NCI-H1092 (cell line): ENCODE measurements around the gene GRK5.
"Not testable (repeated sequence)": the region's sequence is repeated elsewhere in the genome, so short reads cannot be mapped to it uniquely, and the experiment has no call there.

Source experiments
- DNase-seq: peaks from one replicate; lab custom pipeline; 2025; lab: John Stamatoyannopoulos, UW

Gene GRK5

DNA sequence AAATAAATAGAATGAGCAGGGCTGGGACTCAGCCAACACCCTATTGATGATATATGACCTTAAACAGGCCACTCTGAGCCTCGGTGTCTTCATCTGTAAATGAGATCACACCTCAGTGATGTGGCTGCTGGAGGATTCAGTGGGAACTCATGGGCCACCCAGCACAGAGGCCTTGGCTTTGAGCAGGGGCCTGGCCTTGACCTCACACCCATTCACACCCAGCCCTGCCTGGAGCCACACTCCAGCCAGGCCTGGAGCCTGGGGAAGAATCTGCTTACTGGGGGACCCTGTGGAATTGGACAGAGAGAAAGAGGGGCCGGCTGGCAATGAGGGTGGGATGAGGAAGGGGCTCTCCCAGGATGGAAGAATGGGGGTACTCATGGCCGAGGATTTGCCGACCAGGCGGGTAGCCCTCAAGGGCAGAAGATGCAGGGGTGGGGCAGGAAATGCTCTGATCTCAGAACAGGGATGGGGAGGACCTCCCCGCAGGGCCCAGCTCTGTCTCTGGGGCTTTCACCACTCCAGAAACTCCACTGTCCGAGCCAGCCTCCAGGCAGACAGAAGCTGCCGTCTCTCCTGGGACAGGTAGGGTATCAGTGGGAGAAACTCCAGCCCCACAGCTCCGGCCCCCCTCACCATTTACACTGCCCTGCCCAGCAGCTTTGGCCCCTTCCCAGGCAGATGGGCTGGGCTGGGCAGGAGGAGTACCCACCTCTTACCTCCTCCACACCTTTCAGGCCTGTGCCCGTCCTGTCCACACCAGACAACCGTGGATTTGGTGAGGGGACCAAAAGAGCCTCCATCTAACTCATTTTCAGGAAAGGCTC, 253.2 kb downstream of the GRK5 start:
- DNase-seq = no peak

DNA sequence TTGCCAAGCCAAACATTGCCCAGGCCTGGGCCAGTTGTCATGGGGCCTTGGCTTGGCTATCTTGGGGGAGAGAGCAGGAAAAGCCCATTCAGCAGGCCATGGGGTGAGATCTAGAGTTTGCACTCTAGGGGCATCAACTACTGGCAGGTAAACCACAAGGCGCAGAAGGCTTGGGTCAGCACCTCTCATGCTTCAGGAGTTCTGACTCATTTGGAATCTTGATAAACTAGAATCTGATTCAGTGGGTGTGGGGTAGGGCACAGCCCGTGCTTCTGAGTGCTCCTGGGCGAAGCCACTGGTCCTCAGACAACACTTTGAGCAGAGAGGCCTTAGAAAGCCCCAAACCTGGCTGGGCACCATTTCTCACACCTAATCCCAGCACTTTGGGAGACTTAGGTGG, 254.0 kb downstream of the GRK5 start:
- DNase-seq = no peak

GRCh38 chr10:119461923-119462322, 254.6 kb downstream of the GRK5 start:
- no peak for DNase-seq

DNA sequence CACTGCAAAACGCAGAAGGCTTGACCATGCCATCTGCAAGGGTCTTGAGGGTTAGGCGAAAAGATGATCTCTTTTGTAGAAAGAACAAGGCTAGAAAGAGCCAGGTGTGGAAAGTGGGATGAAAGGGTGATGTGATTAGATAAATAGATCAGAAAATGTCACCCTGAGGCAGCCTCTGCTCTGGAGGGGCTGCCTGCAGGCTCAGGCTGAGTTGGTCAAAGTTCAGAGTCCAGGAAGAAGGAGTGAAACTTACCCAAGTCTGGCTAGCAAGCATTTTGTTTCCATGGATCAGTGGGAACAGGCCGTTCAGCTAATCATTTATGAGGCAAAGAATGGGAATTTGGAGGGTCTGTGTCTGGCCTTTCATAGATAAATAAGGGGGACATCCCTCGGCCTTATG, 255.4 kb downstream of the GRK5 start:
- DNase-seq = no peak

- not testable (repeated sequence) for DNase-seq
Observed at GRCh38 chr10:119463195-119463594, 255.8 kb downstream of the GRK5 start.

DNA sequence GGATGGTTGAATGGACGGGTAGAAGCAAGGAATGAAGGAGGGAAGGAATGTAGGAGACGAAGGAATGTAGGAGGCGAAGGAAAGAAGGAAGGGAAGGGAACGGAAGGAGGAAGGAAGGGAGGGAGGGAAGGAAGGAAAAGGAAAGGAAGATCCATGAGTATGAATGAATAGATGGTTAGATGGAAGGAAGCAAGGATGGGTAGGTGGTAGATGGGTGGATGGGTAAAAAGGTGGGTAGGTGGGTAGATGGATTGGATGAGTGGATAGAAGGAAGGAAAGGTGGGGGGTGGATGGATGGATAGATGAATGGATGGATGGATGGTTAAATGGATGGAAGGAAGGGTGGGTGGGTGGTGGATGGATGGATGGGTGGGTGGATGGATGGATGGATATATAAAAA, 257.7 kb downstream of the GRK5 start:
- no peak for DNase-seq

- DNase-seq = no peak
Observed at GRCh38 chr10:119466076-119466475, 258.7 kb downstream of the GRK5 start.

DNA sequence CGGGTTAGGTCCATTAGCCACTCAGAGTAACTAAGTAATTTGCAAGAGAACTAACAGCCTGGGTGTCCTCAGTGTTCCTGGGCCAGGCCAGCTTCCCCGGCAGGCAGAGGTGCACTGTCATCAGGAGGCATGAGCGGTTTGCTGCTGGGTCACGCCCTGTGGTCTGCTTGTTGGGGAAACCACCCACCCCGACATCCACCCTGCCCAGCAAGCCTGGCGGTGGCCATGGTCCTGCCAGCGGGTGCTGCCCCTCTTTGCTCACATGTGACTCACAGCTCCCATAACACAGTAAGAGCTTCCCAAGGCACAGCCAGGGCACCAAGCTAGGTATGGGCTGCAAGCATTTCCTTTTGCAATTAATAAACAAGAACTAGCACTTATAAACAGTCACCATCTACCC, 259.3 kb downstream of the GRK5 start:
- DNase-seq = no peak

DNA sequence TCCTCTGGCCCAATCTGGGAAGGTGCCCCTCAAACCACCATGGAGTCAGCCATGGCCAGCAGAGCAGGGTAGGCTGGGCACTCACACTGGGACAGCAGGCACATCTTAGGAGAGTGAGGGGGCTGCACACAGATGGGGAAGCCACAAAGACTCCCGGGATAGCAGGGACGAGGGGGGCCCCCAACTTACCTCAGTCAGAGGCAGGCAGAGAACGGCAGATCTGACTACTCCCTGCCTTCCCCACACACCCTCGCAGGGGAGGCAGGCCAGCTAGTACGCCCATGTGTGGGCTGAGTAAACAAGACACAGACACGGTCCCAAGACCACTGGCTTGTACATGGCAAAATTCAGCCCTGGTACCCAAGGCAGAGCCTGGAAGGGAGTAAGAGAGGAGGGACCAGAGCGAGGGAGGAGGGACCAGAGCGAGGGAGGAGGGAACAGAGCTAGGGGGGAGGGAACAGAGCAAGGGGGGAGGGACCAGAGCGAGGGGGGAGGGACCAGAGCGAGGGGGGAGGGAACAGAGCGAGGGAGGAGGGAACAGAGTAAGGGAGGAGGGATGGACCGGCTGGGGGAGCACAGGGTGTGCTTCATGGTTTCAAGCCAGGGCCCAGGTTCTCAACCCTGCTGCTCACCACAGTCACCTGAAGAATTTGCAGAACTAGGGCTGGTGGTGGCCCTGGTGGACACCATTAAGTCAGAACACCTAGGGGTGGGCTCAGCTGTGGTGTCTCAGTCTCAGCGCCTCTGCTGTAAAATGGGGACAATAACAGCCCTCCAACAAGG, 261.4 kb downstream of the GRK5 start:
- DNase-seq = no peak

DNA sequence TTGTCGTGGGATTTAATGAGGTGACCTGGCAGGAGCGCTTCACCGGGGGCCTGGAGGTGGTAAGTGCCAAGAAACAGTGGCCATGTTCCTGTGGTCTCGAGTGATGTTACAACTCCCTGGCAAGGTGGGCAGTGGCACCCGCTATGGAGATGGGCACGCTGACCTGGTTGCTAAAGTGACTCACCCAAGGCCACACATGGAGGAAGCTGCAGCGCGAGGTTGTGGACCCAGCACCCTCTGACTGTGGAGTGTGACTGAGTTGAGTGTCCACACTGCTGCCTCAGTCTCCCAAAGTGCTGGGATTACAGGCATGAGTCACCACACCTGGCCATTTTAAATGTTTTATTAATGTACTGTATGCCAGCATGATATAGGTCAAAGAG, 261.9 kb downstream of the GRK5 start:
- DNase-seq = no peak

- no peak for DNase-seq
Observed at GRCh38 chr10:119469846-119470245, 262.5 kb downstream of the GRK5 start.

GRCh38 chr10:119470920-119471702, 263.7 kb downstream of the GRK5 start:
- no peak for DNase-seq

- no peak for DNase-seq
Observed at GRCh38 chr10:119473771-119474170, 266.4 kb downstream of the GRK5 start.

- DNase-seq = no peak
Observed at GRCh38 chr10:119474606-119475005, 267.2 kb downstream of the GRK5 start.

DNA sequence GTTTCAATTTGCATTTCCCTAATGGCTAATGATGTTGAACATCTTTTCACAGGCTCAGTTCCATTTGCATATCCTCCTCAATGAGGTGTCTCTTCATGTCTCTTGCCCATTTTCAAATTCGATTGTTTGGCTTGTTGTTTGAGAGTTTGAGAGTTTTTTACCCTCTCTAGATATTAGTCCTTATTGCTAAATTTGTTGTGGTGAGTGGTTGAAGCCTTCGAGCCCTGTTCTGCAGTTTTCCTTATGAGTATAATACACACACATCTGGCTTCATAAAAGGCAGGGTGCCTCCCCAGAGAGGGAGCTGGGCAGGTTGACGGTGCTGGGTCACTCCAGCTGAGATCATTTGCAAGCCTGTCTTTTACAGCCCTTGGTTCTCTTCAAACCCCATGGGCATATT, 270.1 kb downstream of the GRK5 start:
- no peak for DNase-seq

DNA sequence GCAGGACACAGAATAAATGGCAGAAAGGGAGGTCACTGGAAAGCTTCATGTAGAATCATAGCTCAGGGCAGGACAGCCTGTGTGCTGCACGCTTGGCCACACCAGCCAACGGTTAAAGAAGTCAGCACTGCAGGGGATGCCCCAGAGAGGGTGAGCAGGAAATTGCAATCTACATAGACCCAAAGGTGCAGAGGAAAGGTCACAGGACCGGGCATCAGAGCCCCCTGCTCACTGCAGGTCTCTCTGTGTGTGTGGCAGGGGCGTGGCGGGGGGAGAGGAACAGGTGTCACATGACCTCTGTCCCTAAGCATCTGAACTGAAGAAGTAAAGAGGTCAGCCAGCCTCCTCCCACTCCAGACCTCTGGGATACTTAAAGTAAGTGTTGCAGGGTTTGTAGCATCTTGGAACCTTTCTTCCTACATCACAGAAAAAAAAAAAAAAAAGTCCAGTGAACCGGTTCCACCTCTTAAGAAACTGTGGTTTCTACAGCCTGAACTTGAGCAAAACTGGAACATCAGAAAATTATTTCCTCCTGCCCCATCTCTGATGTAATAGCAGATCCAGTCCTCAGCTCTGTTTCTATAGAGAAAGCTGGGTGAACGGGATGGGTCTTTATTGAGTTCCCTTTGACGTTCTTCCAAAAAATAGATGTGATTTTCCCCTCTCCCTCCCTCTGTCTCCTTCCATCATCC, 270.9 kb downstream of the GRK5 start:
- no peak for DNase-seq

DNA sequence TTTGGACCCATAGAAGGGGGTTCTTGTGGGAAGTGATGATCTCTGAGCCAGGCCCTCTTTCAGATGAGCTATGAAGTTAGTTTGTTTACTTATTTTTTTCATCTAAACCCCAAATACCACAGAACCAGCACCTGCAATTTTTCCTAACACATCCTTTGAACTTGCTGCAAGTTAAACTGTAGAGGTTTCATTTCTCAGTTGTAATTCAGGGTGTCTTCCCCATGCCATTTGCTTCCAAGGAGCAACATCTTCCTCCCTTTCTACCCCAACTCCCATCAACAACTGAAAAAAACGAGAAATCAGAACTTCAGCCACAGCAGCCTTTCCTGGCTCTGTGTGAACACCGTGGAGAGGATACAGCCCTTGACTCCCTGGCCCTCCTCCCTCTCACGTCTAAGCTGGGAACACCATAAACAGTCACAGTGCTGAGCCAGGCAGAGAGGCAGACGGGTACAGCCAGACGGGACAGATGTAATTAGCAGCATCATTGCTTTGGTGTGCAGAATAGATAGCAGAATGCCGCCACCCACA, 271.5 kb downstream of the GRK5 start:
- no peak for DNase-seq

- DNase-seq = no peak
Observed at GRCh38 chr10:119479532-119479931, 272.2 kb downstream of the GRK5 start.

GRCh38 chr10:119480667-119481066, 273.3 kb downstream of the GRK5 start:
- DNase-seq = no peak

DNA sequence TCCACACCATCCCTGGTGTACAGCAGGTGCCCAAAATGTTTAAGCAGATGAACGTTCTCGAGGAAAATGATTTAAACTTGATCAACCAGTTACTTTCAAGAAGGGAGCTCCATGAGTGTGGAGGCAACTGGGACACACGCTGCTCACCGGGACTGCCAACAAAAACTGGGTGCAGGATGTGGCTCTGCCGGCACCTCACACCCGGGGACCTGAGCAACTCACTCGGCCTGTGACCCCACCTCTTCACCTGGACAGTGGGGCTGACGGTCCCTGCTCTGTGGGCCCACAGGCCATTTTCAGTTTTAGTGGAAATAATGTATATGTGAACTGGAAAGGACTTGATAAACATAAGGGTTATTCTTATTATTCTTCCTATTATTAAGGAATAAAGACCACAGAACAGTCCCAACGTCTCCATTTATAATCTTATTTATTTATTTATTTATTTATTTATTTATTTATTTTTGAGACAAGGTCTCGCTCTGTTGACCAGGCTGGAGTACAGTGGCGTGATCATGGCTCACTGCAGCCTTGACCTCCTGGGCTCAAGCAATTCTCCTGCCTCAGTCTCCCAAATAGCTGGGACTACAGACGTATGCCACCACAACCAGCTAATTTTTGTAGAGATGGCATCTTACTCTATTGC, 274.5 kb downstream of the GRK5 start:
- no peak for DNase-seq

DNA sequence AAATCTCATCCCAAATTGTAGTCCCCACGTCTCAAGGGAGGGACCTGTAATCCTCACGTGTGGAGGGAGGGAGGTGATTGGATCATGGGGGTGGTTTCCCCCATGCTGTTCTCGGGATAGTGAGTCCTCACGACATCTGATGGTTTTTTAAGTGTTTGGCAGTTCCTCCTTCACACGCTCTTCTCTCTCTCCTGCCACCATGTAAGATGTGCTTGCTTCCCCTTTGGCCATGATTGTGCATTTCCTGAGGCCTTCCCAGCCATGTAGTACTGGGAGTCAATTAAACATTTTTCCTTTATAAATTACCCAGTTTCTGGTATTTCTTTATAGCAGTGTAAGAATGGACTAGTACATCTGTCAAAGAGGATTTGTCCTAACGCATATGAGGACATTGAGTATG, 275.6 kb downstream of the GRK5 start:
- DNase-seq = no peak
